Activated T-cell treated with anti-CD3 and anti-CD28 coated beads, Interleukin-2, amount 50 U/mL, for 72 hours (primary cell): ENCODE data around the gene TMPRSS7. TPM values are rescaled to one million over a fixed set of nuclear protein-coding genes. Genes with fewer than 3 reads are reported as not detected.
A peak's percentile ranks its signal among the peaks of the same experiment; 100 is the strongest.

ENCODE experiments used
- ATAC-seq, 2 donors: fragments of 150-1000 bp; cut with Tn5 transposase; replicated peaks in 1 of 2; 2 replicates each; pipeline ENCODE4 v1.10.0; 2021; ENCODE audit warnings: moderate library complexity in 2 of 2, mild to moderate bottlenecking in 1 of 2
- DNase-seq, 2 donors: peaks; one replicate each; pipeline ENCODE4 v3.0.0; 2021 to 2022; ENCODE audit warnings: mixed read lengths in 1 of 2
- H3K27ac Mint-ChIP-seq: one replicate; pipeline ENCODE4 v1.8.0; 2022; ENCODE audit warnings: mild to moderate bottlenecking, moderate library complexity, mixed read lengths
- H3K27me3 Mint-ChIP-seq: one replicate; pipeline ENCODE4 v1.8.0; 2022; ENCODE audit warnings: low read depth, mixed read lengths
- H3K36me3 Mint-ChIP-seq, 2 donors: one replicate each; pipeline ENCODE4 v1.8.0; 2022; ENCODE audit warnings: mixed read lengths in 2 of 2, mild to moderate bottlenecking in 1 of 2; ENCODE audit not compliant: insufficient read depth in 2 of 2
- H3K4me1 Mint-ChIP-seq: one replicate; pipeline ENCODE4 v1.8.0; 2022; ENCODE audit warnings: low read depth, mixed read lengths
- H3K4me3 Mint-ChIP-seq, 2 donors: one replicate each; pipeline ENCODE4 v1.8.0; 2022; ENCODE audit warnings: mild to moderate bottlenecking in 2 of 2, mixed read lengths in 2 of 2, moderate library complexity in 2 of 2
- H3K9me3 Mint-ChIP-seq, 2 donors: one replicate each; pipeline ENCODE4 v1.8.0; 2022; ENCODE audit warnings: mixed read lengths in 2 of 2
- total RNA-seq, 2 donors: library from RNA; stranded (reverse); gene quantifications; one replicate each; pipeline ENCODE4 v1.2.3, GENCODE V29; 2022

The TMPRSS7 gene, protein sequence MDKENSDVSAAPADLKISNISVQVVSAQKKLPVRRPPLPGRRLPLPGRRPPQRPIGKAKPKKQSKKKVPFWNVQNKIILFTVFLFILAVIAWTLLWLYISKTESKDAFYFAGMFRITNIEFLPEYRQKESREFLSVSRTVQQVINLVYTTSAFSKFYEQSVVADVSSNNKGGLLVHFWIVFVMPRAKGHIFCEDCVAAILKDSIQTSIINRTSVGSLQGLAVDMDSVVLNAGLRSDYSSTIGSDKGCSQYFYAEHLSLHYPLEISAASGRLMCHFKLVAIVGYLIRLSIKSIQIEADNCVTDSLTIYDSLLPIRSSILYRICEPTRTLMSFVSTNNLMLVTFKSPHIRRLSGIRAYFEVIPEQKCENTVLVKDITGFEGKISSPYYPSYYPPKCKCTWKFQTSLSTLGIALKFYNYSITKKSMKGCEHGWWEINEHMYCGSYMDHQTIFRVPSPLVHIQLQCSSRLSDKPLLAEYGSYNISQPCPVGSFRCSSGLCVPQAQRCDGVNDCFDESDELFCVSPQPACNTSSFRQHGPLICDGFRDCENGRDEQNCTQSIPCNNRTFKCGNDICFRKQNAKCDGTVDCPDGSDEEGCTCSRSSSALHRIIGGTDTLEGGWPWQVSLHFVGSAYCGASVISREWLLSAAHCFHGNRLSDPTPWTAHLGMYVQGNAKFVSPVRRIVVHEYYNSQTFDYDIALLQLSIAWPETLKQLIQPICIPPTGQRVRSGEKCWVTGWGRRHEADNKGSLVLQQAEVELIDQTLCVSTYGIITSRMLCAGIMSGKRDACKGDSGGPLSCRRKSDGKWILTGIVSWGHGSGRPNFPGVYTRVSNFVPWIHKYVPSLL
- total RNA-seq = under 1 TPM; 0.09 to 0.17 TPM

GRCh38 chr3:112034436-112034835, at the start of gene TMPRSS7:
TMPRSS7 (plus strand) TSS chr3:112034736; CDS start chr3:112034846, 110 bp downstream.
- Mint-ChIP-seq H3K36me3 (peaks cover 0 to 2% of the 10 kb centered on the region in 2 donors), H3K27ac (no peak within 1 kb of the TSS), H3K27me3 (no peaks in the 10 kb centered on the region), H3K4me1 (no peaks in the 10 kb centered on the region), H3K9me3 (peaks cover 0 to 3% of the 10 kb centered on the region in 2 donors), H3K4me3 (no peak within 1 kb of the TSS)
- no peak for DNase-seq
- no peak for ATAC-seq

GRCh38 chr3:111986800-111987199, 47.7 kb upstream of the TMPRSS7 start:
- no peak for ATAC-seq
- Mint-ChIP-seq H3K36me3 (peaks cover 6 to 16% of the 10 kb centered on the region in 2 donors), H3K27me3 (no peaks in the 10 kb centered on the region), H3K4me1 (peaks cover 48% of the 10 kb centered on the region), H3K9me3 (no peaks in the 10 kb centered on the region), H3K4me3 (peak overlapping the region in 1 of 2 donors; percentile 40), H3K27ac (peak overlapping the region; percentile 91)
- DNase-seq = no peak

GRCh38 chr3:111989061-111989678, 45.4 kb upstream of the TMPRSS7 start:
- Mint-ChIP-seq H3K4me3 (no peak overlapping the region), H3K27me3 (no peaks in the 10 kb centered on the region), H3K9me3 (no peaks in the 10 kb centered on the region), H3K4me1 (peaks cover 27% of the 10 kb centered on the region), H3K36me3 (peaks cover 6 to 17% of the 10 kb centered on the region in 2 donors), H3K27ac (no peak overlapping the region)
- DNase-seq (no peak), ATAC-seq (peak; percentile 47 to 65)

DNA sequence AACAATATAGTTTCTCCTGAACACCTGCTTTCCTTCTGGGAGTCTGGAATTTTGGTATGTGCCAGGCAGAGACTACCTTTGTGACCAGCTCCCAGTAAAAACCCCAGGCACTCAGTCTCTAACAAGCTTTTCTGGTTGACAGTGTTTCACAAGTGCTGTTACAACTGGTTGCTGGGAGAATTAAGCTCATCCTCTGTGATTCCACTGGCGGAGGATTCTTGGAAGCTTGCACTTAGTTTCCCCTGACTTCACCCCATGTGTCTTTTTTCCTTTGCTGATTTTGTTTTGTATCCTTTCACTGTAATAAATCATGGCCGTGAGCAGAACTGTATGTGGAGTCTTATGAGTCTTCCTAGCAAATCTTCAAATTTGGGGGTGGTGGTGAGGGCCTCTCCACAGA, 41.5 kb upstream of the TMPRSS7 start:
- Mint-ChIP-seq H3K27ac (no peak overlapping the region), H3K27me3 (no peaks in the 10 kb centered on the region), H3K4me3 (no peak overlapping the region), H3K36me3 (peaks cover 0 to 2% of the 10 kb centered on the region in 2 donors), H3K9me3 (no peaks in the 10 kb centered on the region), H3K4me1 (no peaks in the 10 kb centered on the region)
- ATAC-seq (no peak), DNase-seq (no peak)

DNA sequence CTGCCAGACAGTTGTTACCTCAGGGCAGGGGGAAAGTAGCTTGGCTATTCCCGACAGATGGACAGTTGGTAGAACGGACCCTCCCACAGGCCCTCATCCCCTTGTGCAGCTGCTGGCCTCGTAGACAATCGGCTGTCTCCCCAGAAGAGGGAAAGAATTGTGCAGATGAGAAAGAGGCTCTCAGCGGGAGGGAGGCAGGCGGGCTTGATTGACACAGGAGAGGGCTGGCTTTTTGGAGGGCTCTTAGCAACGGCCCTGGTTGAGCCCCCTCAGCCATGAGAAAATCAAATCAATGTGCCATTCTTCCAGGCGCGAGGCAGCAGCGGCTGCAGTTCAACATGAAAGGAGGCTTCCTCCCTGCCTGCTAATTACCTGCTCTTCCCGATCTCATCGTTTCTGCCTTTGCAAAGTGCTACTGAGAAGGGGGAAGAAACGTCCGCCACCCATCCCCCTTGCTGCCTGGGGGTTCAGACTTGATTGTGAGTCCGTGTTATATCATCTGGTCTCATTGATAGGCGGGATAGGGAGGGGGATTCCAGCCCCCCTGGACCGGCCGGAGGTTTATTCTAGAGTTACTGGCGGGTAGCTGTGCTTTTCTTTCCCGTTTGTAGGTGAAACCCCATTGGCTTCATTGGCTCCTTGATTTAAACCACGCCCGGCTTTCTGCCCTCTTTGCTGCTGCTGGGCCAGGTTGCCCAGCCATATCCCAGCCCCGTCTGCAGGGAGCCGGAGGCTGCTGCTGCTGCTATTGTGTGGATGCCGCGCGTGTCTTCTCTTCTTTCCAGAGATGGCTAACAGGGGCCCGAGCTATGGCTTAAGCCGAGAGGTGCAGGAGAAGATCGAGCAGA, 35.7 kb upstream of the TMPRSS7 start, which contains the start of gene TAGLN3:
TAGLN3 (plus strand) TSS at position 287 of the 848 bp plus-strand sequence; CDS start at position 788, 501 bp downstream.
- no peak for DNase-seq
- Mint-ChIP-seq H3K36me3 (no peaks in the 10 kb centered on the region), H3K27ac (no peak within 1 kb of the TSS), H3K27me3 (no peaks in the 10 kb centered on the region), H3K9me3 (no peaks in the 10 kb centered on the region), H3K4me1 (peaks cover 42% of the 10 kb centered on the region), H3K4me3 (peak within 1 kb of the TSS; percentile 69 to 75)
- no peak for ATAC-seq

- Mint-ChIP-seq H3K27ac (no peak overlapping the region), H3K4me1 (peaks cover 50% of the 10 kb centered on the region), H3K4me3 (peak overlapping the region; percentile 69 to 75), H3K9me3 (no peaks in the 10 kb centered on the region), H3K27me3 (no peaks in the 10 kb centered on the region), H3K36me3 (no peaks in the 10 kb centered on the region)
- DNase-seq (no peak), ATAC-seq (no peak)
These were observed 34.8 kb upstream of the TMPRSS7 start for GRCh38 chr3:111999484-112000324.

GRCh38 chr3:112000367-112000771, 34.2 kb upstream of the TMPRSS7 start:
- Mint-ChIP-seq H3K4me3 (no peak overlapping the region), H3K27me3 (no peaks in the 10 kb centered on the region), H3K9me3 (no peaks in the 10 kb centered on the region), H3K4me1 (peaks cover 57% of the 10 kb centered on the region), H3K27ac (no peak overlapping the region), H3K36me3 (no peaks in the 10 kb centered on the region)
- ATAC-seq = no peak
- no peak for DNase-seq

DNA sequence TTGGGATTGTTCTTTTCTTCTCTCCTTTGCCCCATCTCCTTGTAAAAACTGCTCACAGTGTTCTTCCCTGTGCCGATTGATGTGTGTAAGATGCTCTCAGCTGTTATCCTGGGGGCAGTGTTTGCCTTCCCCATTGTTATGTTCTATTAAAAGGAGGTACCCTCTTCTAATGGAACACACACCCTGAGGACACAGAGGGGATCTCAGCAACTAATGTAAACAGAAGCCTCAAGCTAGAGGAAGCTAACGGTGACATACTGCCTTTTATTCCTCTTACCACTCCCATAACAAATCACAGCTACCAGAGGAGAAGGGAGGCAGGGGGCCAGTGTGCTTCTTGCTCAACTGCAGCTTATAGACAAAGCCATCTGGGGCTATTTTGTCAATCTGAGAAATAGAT, 33.6 kb upstream of the TMPRSS7 start:
- DNase-seq (no peak), ATAC-seq (no peak)
- Mint-ChIP-seq H3K9me3 (no peaks in the 10 kb centered on the region), H3K4me3 (no peak overlapping the region), H3K36me3 (no peaks in the 10 kb centered on the region), H3K27ac (no peak overlapping the region), H3K4me1 (peaks cover 60% of the 10 kb centered on the region), H3K27me3 (no peaks in the 10 kb centered on the region)

GRCh38 chr3:112001526-112001925, 33.0 kb upstream of the TMPRSS7 start:
- no peaks in the 10 kb centered on the region for H3K27me3 Mint-ChIP-seq
- no peak overlapping the region for H3K27ac Mint-ChIP-seq
- H3K36me3 Mint-ChIP-seq = no peaks in the 10 kb centered on the region
- no peaks in the 10 kb centered on the region for H3K9me3 Mint-ChIP-seq
- H3K4me1 Mint-ChIP-seq = peaks cover 60% of the 10 kb centered on the region
- peak in 1 of 2 donors; percentile 12 for DNase-seq
- ATAC-seq = peak; percentile 41 to 57
- peak overlapping the region in 1 of 2 donors; percentile 56 for H3K4me3 Mint-ChIP-seq

DNA sequence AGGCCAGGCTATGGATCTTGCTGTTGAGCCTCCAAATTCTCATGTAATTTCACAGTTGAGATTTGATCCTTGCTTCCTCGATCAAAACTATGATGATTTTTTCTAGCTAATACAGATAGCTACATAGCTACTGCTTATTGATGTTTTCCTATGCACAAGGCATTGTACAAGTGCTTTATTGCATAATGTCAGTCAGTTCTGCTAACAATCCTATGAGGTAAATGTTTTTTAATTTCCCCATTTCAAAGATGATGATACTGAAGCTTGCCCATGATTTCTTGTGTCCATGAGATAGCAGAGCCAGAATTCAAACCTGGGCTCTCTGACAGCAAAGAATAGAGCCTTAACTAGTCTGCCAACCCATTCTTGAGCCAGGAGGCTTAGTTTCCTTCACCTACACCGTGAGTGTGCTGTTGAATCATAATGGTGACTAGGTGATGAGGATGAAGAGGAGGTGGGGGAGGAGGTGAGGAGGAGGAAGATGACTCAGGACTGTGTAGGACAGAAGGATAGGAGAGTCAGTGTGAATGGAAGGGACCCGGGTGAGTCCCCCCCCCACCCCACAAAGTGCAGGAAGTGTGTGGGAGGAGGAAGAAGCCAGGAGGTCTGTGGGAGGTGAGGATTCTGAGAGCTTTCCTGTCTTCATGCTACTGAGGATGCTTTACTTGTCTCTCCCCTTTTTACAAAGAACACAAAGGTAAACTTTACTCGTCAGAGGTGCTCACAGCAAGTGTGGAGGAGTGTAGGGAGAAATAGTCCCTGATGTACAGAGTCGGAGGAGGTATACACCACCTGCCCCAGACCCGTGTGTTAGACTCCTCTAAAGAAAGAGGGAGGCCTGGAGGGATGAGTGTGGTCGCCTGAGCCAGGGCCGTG, 32.2 kb upstream of the TMPRSS7 start:
- H3K4me3 Mint-ChIP-seq = peak overlapping the region; percentile 41 to 56
- ATAC-seq = peak; percentile 90 to 91
- peak overlapping the region; percentile 72 for H3K27ac Mint-ChIP-seq
- H3K9me3 Mint-ChIP-seq = no peaks in the 10 kb centered on the region
- no peaks in the 10 kb centered on the region for H3K27me3 Mint-ChIP-seq
- H3K4me1 Mint-ChIP-seq = peaks cover 60% of the 10 kb centered on the region
- DNase-seq = peak; percentile 38 to 60
- no peaks in the 10 kb centered on the region for H3K36me3 Mint-ChIP-seq
